Pancreas (tissue), 10 donors: ENCODE results near the gene PRRC2B. TPM values are rescaled to one million over a fixed set of nuclear protein-coding genes. Genes with fewer than 3 reads are reported as not detected.

Experiments used
- ATAC-seq, 4 donors: fragments of 200-7000 bp; cut with Tn5 transposase; one replicate each; pipeline versions ENCODE4 v1.8.0 to v1.9.1; 2020; ENCODE audit warnings: mild to moderate bottlenecking in 4 of 4, moderate library complexity in 4 of 4
- DNase-seq, 6 donors: peaks; one replicate each; pipeline ENCODE4 v3.0.0-alpha.2; 2020
- FAIRE-seq: peaks from 2 replicates; lab custom pipeline; 2012; peaks lifted over from hg19 to GRCh38; lab: Jason Lieb, UNC
- H3K27ac ChIP-seq, 4 donors: fragments of 200-600 bp; sonication (generic); 1 replicate in 3 of 4; 2 replicates in 1 of 4; pipeline versions ENCODE4 v1.5.0 to v1.8.0; 2020
- H3K27me3 ChIP-seq, 4 donors: fragments of 200-600 bp; one replicate each; pipeline ENCODE4 v1.8.0; 2021
- H3K36me3 ChIP-seq, 3 donors: fragments of 200-600 bp; sonication (generic) in 1 of 3; one replicate each; pipeline versions ENCODE4 v1.5.0 to v1.8.0; 2020 to 2021
- H3K4me1 ChIP-seq, 3 donors: fragments of 200-600 bp; one replicate each; pipeline ENCODE4 v1.8.0; 2021
- H3K4me3 ChIP-seq, 4 donors: fragments of 200-600 bp; sonication (generic) in 2 of 4; one replicate each; pipeline versions ENCODE4 v1.5.0 to v1.8.0; 2020 to 2021
- H3K9me3 ChIP-seq, 4 donors: fragments of 200-600 bp; one replicate each; pipeline ENCODE4 v1.8.0; 2021
- WGBS, 2 donors: extraction: QIAGEN DNeasy Blood & Tissue Kit; methylation state at CpG; one replicate each; pipeline ENCODE4 v1.1.7; 2013; 5-methylcytosine and 5-hydroxymethylcytosine counted together
- intact Hi-C, 3 donors: fragments of 100-400 bp; cut with DNase I; formaldehyde crosslinking; loops; one replicate each; pipeline versions ENCODE4 v1.11.1 to v1.14.2; 2022
- polyA plus RNA-seq, 2 donors: library from polyadenylated mRNA; stranded (reverse); fragments of 200-250 nt; gene quantifications; one replicate each; pipeline ENCODE4 v1.2.3, GENCODE V29; 2013
- total RNA-seq, 6 donors: library from RNA; stranded (reverse); fragmentation: NEBNext Ultra II Directional in 4 of 6; extraction: Animal tissue kit (Norgen Biotek cat#: 25700) in 4 of 6; gene quantifications; one replicate each; pipeline versions ENCODE4 v1.2.1 to v1.2.4, GENCODE V29; 2021 to 2023
- TF ChIP-seq, protein P1 (sequence below), 4 donors: fragments of 200-600 bp; sonication (generic) in 3 of 4; IDR thresholded peaks; one replicate each; pipeline versions ENCODE4 v1.5.0 to v1.8.0; 2021; ENCODE audit warnings: antibody characterized with exemption in 4 of 4
- donor health status: healthy with polysubstance abuse.
- donor health status: DM: no; HTN: no; CAD: no; lungs with moderate emphysema.
- donor health status: DM: no; HTN: no; CAD: no.
- donor health status: control.
- donor health status: control.
- donor health status: Bipolar disorder and iron deficiency.
- donor health status: DM: yes; HTN: yes; CAD: no.
- donor health status: DM: no; HTN: no; CAD: no.
- donor health status: DM: no; HTN: no; CAD: no.
- donor health status: DM: yes; HTN: yes; CAD: no.

The PRRC2B gene
- total and polyA plus RNA-seq, 8 donors: 44.8 to 132 (median 90.3) TPM

DNA sequence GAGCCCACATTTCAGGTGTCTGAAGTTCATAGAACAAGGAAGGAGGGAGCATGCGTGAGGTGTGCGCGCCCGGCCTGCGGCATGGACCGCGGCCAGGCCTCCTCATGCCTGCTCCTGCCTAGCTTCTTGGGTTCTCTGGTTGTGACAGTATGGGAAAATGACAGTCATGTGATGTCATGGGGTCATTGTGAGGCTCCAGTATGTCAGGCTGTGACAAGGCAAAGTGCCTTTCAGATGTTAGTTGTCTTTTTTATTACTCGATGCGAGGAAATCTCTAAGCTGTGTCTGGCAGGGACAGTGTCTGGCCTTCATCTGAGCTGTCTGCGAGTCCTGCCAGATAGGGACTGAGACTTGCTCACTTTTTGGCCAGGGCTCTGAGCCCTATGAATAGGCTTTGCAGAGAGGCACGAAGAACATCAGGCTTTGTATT lies 123.9 kb downstream of the PRRC2B start:
- Histone ChIP-seq H3K9me3 (no peaks in the 10 kb centered on the region), H3K4me3 (no peak overlapping the region), H3K36me3 (peaks cover 0 to 59% (median 8%) of the 10 kb centered on the region in 3 donors), H3K27me3 (no peaks in the 10 kb centered on the region), H3K27ac (no peak overlapping the region), H3K4me1 (no peaks in the 10 kb centered on the region)
- DNase-seq (no peak), FAIRE-seq (no peak), ATAC-seq (no peak)
- 88 to 97% methylated on average over 11 of the region's 11 CpGs for WGBS, 2 donors
- intact Hi-C loops: no loop called here
- TF ChIP-seq, protein P1, sequence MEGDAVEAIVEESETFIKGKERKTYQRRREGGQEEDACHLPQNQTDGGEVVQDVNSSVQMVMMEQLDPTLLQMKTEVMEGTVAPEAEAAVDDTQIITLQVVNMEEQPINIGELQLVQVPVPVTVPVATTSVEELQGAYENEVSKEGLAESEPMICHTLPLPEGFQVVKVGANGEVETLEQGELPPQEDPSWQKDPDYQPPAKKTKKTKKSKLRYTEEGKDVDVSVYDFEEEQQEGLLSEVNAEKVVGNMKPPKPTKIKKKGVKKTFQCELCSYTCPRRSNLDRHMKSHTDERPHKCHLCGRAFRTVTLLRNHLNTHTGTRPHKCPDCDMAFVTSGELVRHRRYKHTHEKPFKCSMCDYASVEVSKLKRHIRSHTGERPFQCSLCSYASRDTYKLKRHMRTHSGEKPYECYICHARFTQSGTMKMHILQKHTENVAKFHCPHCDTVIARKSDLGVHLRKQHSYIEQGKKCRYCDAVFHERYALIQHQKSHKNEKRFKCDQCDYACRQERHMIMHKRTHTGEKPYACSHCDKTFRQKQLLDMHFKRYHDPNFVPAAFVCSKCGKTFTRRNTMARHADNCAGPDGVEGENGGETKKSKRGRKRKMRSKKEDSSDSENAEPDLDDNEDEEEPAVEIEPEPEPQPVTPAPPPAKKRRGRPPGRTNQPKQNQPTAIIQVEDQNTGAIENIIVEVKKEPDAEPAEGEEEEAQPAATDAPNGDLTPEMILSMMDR (IDR thresholded peaks at IDR 0.05): no peak

DNA sequence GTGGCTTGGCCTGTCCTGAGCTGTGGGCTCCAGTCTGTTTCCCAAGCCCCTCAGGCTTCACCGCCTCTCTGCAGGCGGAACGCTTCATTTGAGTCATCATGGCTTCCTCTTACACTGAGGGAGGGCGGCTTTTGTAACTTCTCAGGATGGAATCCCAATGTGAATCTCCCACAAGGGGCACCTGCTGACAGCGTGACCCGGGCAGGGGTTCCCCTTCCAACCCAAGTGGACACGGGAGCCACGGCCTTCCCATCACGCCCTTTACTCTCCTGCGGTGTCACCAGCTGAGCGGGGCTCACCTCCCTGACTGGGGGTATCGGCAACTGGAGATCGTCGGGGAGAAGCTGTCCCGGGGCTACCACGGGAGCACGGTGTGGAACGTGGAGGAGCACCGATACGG lies 124.7 kb downstream of the PRRC2B start:
- Histone ChIP-seq H3K9me3 (no peaks in the 10 kb centered on the region), H3K4me1 (no peaks in the 10 kb centered on the region), H3K4me3 (no peak overlapping the region), H3K27ac (no peak overlapping the region), H3K27me3 (no peaks in the 10 kb centered on the region), H3K36me3 (peaks cover 0 to 59% (median 8%) of the 10 kb centered on the region in 3 donors)
- no peak for ATAC-seq
- DNase-seq: no peak
- WGBS, 2 donors: 97% methylated on average over 20 of the region's 20 CpGs
- intact Hi-C loops: no loop called here
- no peak for FAIRE-seq
- TF ChIP-seq, protein P1 (IDR thresholded peaks at IDR 0.05): no peak

DNA sequence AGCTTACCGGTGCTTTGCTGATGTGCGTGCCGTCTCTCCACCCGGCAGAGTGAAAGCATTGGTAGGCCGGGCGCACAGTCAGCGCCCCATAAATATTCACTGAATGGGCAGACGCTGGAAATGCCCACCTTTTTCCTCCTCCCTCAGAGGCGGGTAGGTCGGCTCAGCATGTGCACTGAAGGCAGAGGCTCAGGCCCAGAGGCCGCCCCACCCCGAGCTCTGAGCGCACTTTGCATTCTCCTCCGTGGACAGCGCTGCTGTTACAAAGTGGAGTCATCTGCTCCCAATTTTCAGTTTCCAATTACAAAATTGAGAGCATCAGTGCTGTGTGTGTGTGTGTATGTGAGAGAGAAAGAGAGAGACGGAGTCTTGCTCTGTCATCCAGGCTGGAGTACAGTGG lies 126.6 kb downstream of the PRRC2B start:
- intact Hi-C loops: no loop called here
- FAIRE-seq: no peak
- ATAC-seq: no peak
- no peaks in the 10 kb centered on the region for H3K27me3 ChIP-seq
- H3K4me1 ChIP-seq: no peaks in the 10 kb centered on the region
- TF ChIP-seq, protein P1 (IDR thresholded peaks at IDR 0.05): no peak
- no peak overlapping the region for H3K27ac ChIP-seq
- H3K36me3 ChIP-seq: peaks cover 0 to 65% (median 8%) of the 10 kb centered on the region in 3 donors
- no peak overlapping the region for H3K4me3 ChIP-seq
- 80 to 81% methylated on average over 16 of the region's 16 CpGs for WGBS, 2 donors
- no peaks in the 10 kb centered on the region for H3K9me3 ChIP-seq
- no peak for DNase-seq

DNA sequence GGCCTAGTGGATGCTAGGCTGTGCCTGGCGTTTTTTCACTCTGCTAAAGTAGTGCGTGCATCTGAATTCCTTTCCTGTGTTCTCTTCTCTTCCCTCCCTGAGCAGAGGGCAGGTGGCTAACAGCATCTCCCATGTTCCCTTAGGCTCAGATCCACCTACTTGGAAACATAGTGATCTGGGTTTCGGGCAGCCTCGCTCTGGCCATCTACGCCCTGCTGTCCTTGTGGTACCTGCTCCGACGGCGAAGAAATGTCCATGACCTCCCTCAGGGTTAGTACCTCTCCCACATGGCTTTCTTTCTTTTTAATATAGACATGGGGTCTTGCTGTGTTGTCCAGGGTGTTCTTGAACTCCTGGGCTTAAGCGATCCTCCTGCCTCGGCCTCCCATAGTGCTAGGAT lies 127.3 kb downstream of the PRRC2B start:
- Histone ChIP-seq H3K9me3 (no peaks in the 10 kb centered on the region), H3K27me3 (no peaks in the 10 kb centered on the region), H3K4me1 (no peaks in the 10 kb centered on the region), H3K4me3 (no peak overlapping the region), H3K27ac (no peak overlapping the region), H3K36me3 (peaks cover 0 to 69% (median 8%) of the 10 kb centered on the region in 3 donors)
- TF ChIP-seq, protein P1 (IDR thresholded peaks at IDR 0.05): no peak
- FAIRE-seq: no peak
- intact Hi-C loops: no loop called here
- no peak for ATAC-seq
- DNase-seq: no peak
- WGBS, 2 donors: 89 to 95% methylated on average over 10 of the region's 10 CpGs

DNA sequence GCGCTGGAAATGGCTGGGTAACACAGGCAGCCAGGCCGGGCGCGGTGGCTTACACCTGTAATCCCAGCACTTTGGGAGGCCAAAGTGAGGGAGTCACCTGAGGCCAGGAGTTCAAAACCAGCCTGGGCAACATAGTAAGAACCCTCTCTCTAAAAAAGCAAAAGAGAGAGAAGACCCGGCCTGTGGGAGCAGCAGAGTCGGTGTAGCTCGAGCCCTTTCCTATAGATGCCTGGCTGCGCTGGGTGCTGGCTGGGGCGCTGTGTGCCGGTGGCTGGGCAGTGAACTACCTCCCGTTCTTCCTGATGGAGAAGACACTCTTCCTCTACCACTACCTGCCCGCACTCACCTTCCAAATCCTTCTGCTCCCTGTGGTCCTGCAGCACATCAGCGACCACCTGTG lies 127.9 kb downstream of the PRRC2B start:
- no peak for DNase-seq
- Histone ChIP-seq H3K27ac (no peak overlapping the region), H3K36me3 (peaks cover 0 to 66% (median 8%) of the 10 kb centered on the region in 3 donors), H3K4me1 (no peaks in the 10 kb centered on the region), H3K9me3 (no peaks in the 10 kb centered on the region), H3K4me3 (no peak overlapping the region), H3K27me3 (no peaks in the 10 kb centered on the region)
- ATAC-seq: no peak
- TF ChIP-seq, protein P1 (IDR thresholded peaks at IDR 0.05): no peak
- intact Hi-C loops: no loop called here
- no peak for FAIRE-seq
- WGBS, 2 donors: 95 to 99% methylated on average over 13 of the region's 13 CpGs
